ENCODE measurements around the gene FARS2.
A peak's percentile ranks its signal among the peaks of the same experiment; 100 is the strongest.
"Not testable (repeated sequence)": the region's sequence is repeated elsewhere in the genome, so short reads cannot be mapped to it uniquely, and the experiment has no call there.

Gene FARS2

GRCh38 chr6:5693225-5694145 lies 432.2 kb downstream of the FARS2 start:
- FAIRE-seq (no peak), DNase-seq (ENCODE audit: extremely low spot score, insufficient read length, low read depth) (no peak)

- FAIRE-seq (no peak), DNase-seq (ENCODE audit: extremely low spot score, insufficient read length, low read depth) (no peak)
Measured at GRCh38 chr6:5695260-5696245, 434.2 kb downstream of the FARS2 start.

GRCh38 chr6:5697508-5697907 lies 436.2 kb downstream of the FARS2 start:
- FAIRE-seq (no peak), DNase-seq (ENCODE audit: extremely low spot score, insufficient read length, low read depth) (no peak)

GRCh38 chr6:5698318-5698717 lies 437.0 kb downstream of the FARS2 start:
- DNase-seq (ENCODE audit: extremely low spot score, insufficient read length, low read depth) (no peak), FAIRE-seq (no peak)

- not testable (repeated sequence) for FAIRE-seq; DNase-seq (ENCODE audit: extremely low spot score, insufficient read length, low read depth)
Measured at GRCh38 chr6:5699064-5699463, 437.8 kb downstream of the FARS2 start.

- DNase-seq (ENCODE audit: extremely low spot score, insufficient read length, low read depth) (no peak), FAIRE-seq (no peak)
Measured at GRCh38 chr6:5701174-5701573, 439.9 kb downstream of the FARS2 start.

GRCh38 chr6:5704708-5705107 lies 443.4 kb downstream of the FARS2 start:
- no peak for FAIRE-seq
- DNase-seq (ENCODE audit: extremely low spot score, insufficient read length, low read depth), result no peak

GRCh38 chr6:5705252-5705651 lies 443.9 kb downstream of the FARS2 start:
- no peak for DNase-seq (ENCODE audit: extremely low spot score, insufficient read length, low read depth)
- FAIRE-seq, result no peak

GRCh38 chr6:5706124-5707033 lies 445.1 kb downstream of the FARS2 start:
- no peak for FAIRE-seq

GRCh38 chr6:5707281-5708045 lies 446.1 kb downstream of the FARS2 start:
- FAIRE-seq, result no peak
- no peak for DNase-seq (ENCODE audit: extremely low spot score, insufficient read length, low read depth)

More at GRCh38 chr6:5706124-5707033, 445.1 kb downstream of the FARS2 start:
- no peak for DNase-seq (ENCODE audit: extremely low spot score, insufficient read length, low read depth)

GRCh38 chr6:5710516-5710915 lies 449.2 kb downstream of the FARS2 start:
- FAIRE-seq (no peak), DNase-seq (ENCODE audit: extremely low spot score, insufficient read length, low read depth) (no peak)

- no peak for FAIRE-seq
Measured at GRCh38 chr6:5710936-5711335, 449.6 kb downstream of the FARS2 start.

GRCh38 chr6:5712349-5713215 lies 451.3 kb downstream of the FARS2 start:
- FAIRE-seq (no peak), DNase-seq (ENCODE audit: extremely low spot score, insufficient read length, low read depth) (no peak)

More at GRCh38 chr6:5710936-5711335, 449.6 kb downstream of the FARS2 start:
- no peak for DNase-seq (ENCODE audit: extremely low spot score, insufficient read length, low read depth)

GRCh38 chr6:5713519-5713918 lies 452.2 kb downstream of the FARS2 start:
- FAIRE-seq (no peak), DNase-seq (ENCODE audit: extremely low spot score, insufficient read length, low read depth) (no peak)

GRCh38 chr6:5718231-5718947 lies 457.1 kb downstream of the FARS2 start:
- FAIRE-seq (no peak), DNase-seq (ENCODE audit: extremely low spot score, insufficient read length, low read depth) (no peak)

GRCh38 chr6:5723841-5724691 lies 462.8 kb downstream of the FARS2 start:
- DNase-seq (ENCODE audit: extremely low spot score, insufficient read length, low read depth), result peak; percentile 70
- peak; percentile 96 for FAIRE-seq
